Mesenchymal stem cell (in vitro differentiated cells and primary cell): Measurements from ENCODE around the gene HOXA7.
A peak's percentile ranks its signal among the peaks of the same experiment; 100 is the strongest.

ENCODE experiments used
- DNase-seq: peaks from one replicate; pipeline ENCODE4 v3.0.0-alpha.2; 2013
- H2AFZ ChIP-seq: one replicate; pipeline ENCODE4 v1.6.1; 2013; ENCODE audit warnings: low read depth, mild to moderate bottlenecking, control low read depth, inconsistent platforms, low read length, moderate library complexity
- H2AK5ac ChIP-seq: 2 replicates; pipeline ENCODE4 v1.6.1; 2013; ENCODE audit warnings: low read length, moderate library complexity, mild to moderate bottlenecking, inconsistent platforms; ENCODE audit not compliant: severe bottlenecking
- H2BK120ac ChIP-seq: one replicate; pipeline ENCODE4 v1.6.1; 2013; ENCODE audit warnings: low read depth, mild to moderate bottlenecking, inconsistent platforms, low read length, moderate library complexity
- H2BK12ac ChIP-seq, 2 experiments: one replicate each; pipeline ENCODE4 v1.6.1; 2013; ENCODE audit warnings: inconsistent platforms in 2 of 2, low read length in 2 of 2, mild to moderate bottlenecking in 2 of 2, moderate library complexity in 2 of 2, control low read depth in 1 of 2
- H2BK15ac ChIP-seq: one replicate; pipeline ENCODE4 v1.6.1; 2013; ENCODE audit warnings: mild to moderate bottlenecking, low read depth, inconsistent platforms; ENCODE audit not compliant: poor library complexity, severe bottlenecking
- H2BK5ac ChIP-seq: 2 replicates; pipeline ENCODE4 v1.6.1; 2013; ENCODE audit warnings: low read depth, mild to moderate bottlenecking, low read length, control low read depth, inconsistent platforms; ENCODE audit not compliant: poor library complexity, severe bottlenecking
- H3K14ac ChIP-seq, 2 experiments: one replicate each; pipeline ENCODE4 v1.6.1; 2013; ENCODE audit warnings: inconsistent platforms in 2 of 2, low read length in 2 of 2, control low read depth in 1 of 2, mild to moderate bottlenecking in 1 of 2, moderate library complexity in 1 of 2
- H3K18ac ChIP-seq, 2 experiments: one replicate each; pipeline ENCODE4 v1.6.1; 2013; ENCODE audit warnings: inconsistent platforms in 2 of 2, low read length in 2 of 2, control low read depth in 1 of 2, low read depth in 1 of 2, mild to moderate bottlenecking in 1 of 2
- H3K23ac ChIP-seq, 2 experiments: one replicate each; pipeline ENCODE4 v1.6.1; 2013; ENCODE audit warnings: inconsistent platforms in 2 of 2, low read length in 2 of 2, mild to moderate bottlenecking in 2 of 2, moderate library complexity in 2 of 2, control low read depth in 1 of 2
- H3K27ac ChIP-seq: 2 replicates; pipeline ENCODE4 v1.5.1; 2013; ENCODE audit warnings: mild to moderate bottlenecking, moderate library complexity, low read length, control low read depth, inconsistent platforms; ENCODE audit not compliant: poor library complexity, severe bottlenecking
- H3K27me3 ChIP-seq, 2 experiments: 2 replicates each; pipeline versions ENCODE4 v1.6.1 to v1.7.0; 2013; ENCODE audit warnings: low read length in 2 of 2, mild to moderate bottlenecking in 2 of 2, moderate library complexity in 2 of 2, control low read depth in 1 of 2, inconsistent platforms in 1 of 2; ENCODE audit not compliant: control insufficient read depth in 1 of 2, insufficient read depth in 1 of 2
- H3K36me3 ChIP-seq, 2 experiments: 2 replicates each; pipeline versions ENCODE4 v1.6.1 to v1.7.0; 2013; ENCODE audit warnings: low read length in 2 of 2, control low read depth in 1 of 2, inconsistent platforms in 1 of 2, low read depth in 1 of 2, mild to moderate bottlenecking in 1 of 2; ENCODE audit not compliant: insufficient read depth in 2 of 2, control insufficient read depth in 1 of 2
- H3K4ac ChIP-seq, 2 experiments: one replicate each; pipeline ENCODE4 v1.6.1; 2013; ENCODE audit warnings: inconsistent platforms in 2 of 2, low read length in 2 of 2, mild to moderate bottlenecking in 2 of 2, moderate library complexity in 2 of 2, control low read depth in 1 of 2, low read depth in 1 of 2
- H3K4me1 ChIP-seq: 2 replicates; pipeline ENCODE4 v1.6.1; 2013; ENCODE audit warnings: low read depth, low read length, control low read depth; ENCODE audit not compliant: control insufficient read depth, insufficient read depth
- H3K4me2 ChIP-seq: 2 replicates; pipeline ENCODE4 v1.6.1; 2013; ENCODE audit warnings: low read length, mild to moderate bottlenecking, inconsistent platforms; ENCODE audit not compliant: poor library complexity, severe bottlenecking
- H3K4me3 ChIP-seq, 2 experiments: 2 replicates each; pipeline versions ENCODE4 v1.5.1 to v1.7.0; 2013; ENCODE audit warnings: low read length in 2 of 2, mild to moderate bottlenecking in 2 of 2, control low read depth in 1 of 2, low read depth in 1 of 2; ENCODE audit not compliant: insufficient read depth in 1 of 2
- H3K79me1 ChIP-seq: replicated peaks from 2 replicates; pipeline ENCODE4 v1.6.1; 2013; ENCODE audit warnings: mild to moderate bottlenecking, control low read depth, low read length, inconsistent platforms; ENCODE audit not compliant: poor library complexity, severe bottlenecking
- H3K9ac ChIP-seq: 2 replicates; pipeline ENCODE4 v1.7.0; 2013; ENCODE audit warnings: mild to moderate bottlenecking, low read length, moderate library complexity
- H3K9me3 ChIP-seq: 2 replicates; pipeline ENCODE4 v1.7.0; 2013; ENCODE audit warnings: mild to moderate bottlenecking, low read length; ENCODE audit not compliant: control insufficient read depth
- H4K8ac ChIP-seq: one replicate; pipeline ENCODE4 v1.6.1; 2013; ENCODE audit warnings: inconsistent platforms, mild to moderate bottlenecking, low read length, moderate library complexity
- H4K91ac ChIP-seq: one replicate; pipeline ENCODE4 v1.6.1; 2013; ENCODE audit warnings: mild to moderate bottlenecking, low read length, inconsistent platforms
- WGBS: methylation state at CpG from one replicate; pipeline ENCODE4 v1.1.7; 2013; ENCODE audit warnings: mixed read lengths; 5-methylcytosine and 5-hydroxymethylcytosine counted together

The HOXA7 gene

GRCh38 chr7:27184337-27185012 lies 28.0 kb upstream of the HOXA7 start:
- Histone ChIP-seq H3K9ac (peak overlapping the region; percentile 94), H3K27me3 (peaks cover 0 to 15% of the 10 kb centered on the region in 2 experiments), H3K23ac (no peak overlapping the region), H3K4me2 (peak overlapping the region; percentile 60), H2BK120ac (no peak overlapping the region), H3K4me3 (peak overlapping the region; percentile 79 to 84), H3K36me3 (peaks cover 6 to 13% of the 10 kb centered on the region in 2 experiments), H2AFZ (no peak overlapping the region), H3K4me1 (peaks cover 23% of the 10 kb centered on the region), H2BK15ac (no peak overlapping the region), H3K18ac (peak overlapping the region in 1 of 2 experiments; percentile 28), H3K9me3 (no peaks in the 10 kb centered on the region), H2BK12ac (no peak overlapping the region), H4K8ac (peak overlapping the region; percentile 31), H2AK5ac (no peak overlapping the region), H3K14ac (no peak overlapping the region), H3K4ac (no peak overlapping the region), H4K91ac (no peak overlapping the region), H3K79me1 (no peaks in the 10 kb centered on the region), H2BK5ac (peak overlapping the region; percentile 74), H3K27ac (peak overlapping the region; percentile 74)
- peak; percentile 55 for DNase-seq
- WGBS = under 1% methylated on average over 55 of the region's 72 CpGs

- Histone ChIP-seq H2BK120ac (peak overlapping the region; percentile 43), H4K91ac (no peak overlapping the region), H3K4me2 (peak overlapping the region; percentile 88)
Observed at GRCh38 chr7:27183682-27184336, 27.3 kb upstream of the HOXA7 start.

GRCh38 chr7:27182861-27183681 lies 26.6 kb upstream of the HOXA7 start:
- 7% methylated on average over 30 of the region's 39 CpGs for WGBS

More at GRCh38 chr7:27183682-27184336, 27.3 kb upstream of the HOXA7 start:
- H2AK5ac ChIP-seq = no peak overlapping the region
- H2BK5ac ChIP-seq = peak overlapping the region; percentile 75
- peaks cover 18% of the 10 kb centered on the region for H3K4me1 ChIP-seq
- peak overlapping the region; percentile 94 for H3K9ac ChIP-seq
- H3K27ac ChIP-seq = peak overlapping the region; percentile 70
- peak; percentile 55 for DNase-seq
- H3K23ac ChIP-seq = no peak overlapping the region
- peaks cover 6 to 13% of the 10 kb centered on the region in 2 experiments for H3K36me3 ChIP-seq
- H3K4me3 ChIP-seq = peak overlapping the region; percentile 79 to 84
- no peak overlapping the region for H2BK15ac ChIP-seq
- no peaks in the 10 kb centered on the region for H3K9me3 ChIP-seq
- no peak overlapping the region for H3K14ac ChIP-seq
- H3K4ac ChIP-seq = no peak overlapping the region
- H4K8ac ChIP-seq = peak overlapping the region; percentile 46
- H2AFZ ChIP-seq = no peak overlapping the region
- peak overlapping the region in 1 of 2 experiments; percentile 78 for H2BK12ac ChIP-seq
- H3K18ac ChIP-seq = no peak overlapping the region
- WGBS = under 1% methylated on average over 28 of the region's 30 CpGs
- H3K27me3 ChIP-seq = peaks cover 0 to 8% of the 10 kb centered on the region in 2 experiments
- H3K79me1 ChIP-seq = no peaks in the 10 kb centered on the region

More at GRCh38 chr7:27182861-27183681, 26.6 kb upstream of the HOXA7 start:
- Histone ChIP-seq H3K18ac (no peak overlapping the region), H3K27ac (peak overlapping the region; percentile 70), H3K4ac (no peak overlapping the region), H2BK120ac (peak overlapping the region; percentile 43), H2BK5ac (peak overlapping the region; percentile 57), H3K36me3 (peaks cover 6 to 13% of the 10 kb centered on the region in 2 experiments), H3K14ac (no peak overlapping the region), H2AFZ (no peak overlapping the region), H4K91ac (peak overlapping the region; percentile 58), H3K79me1 (no peaks in the 10 kb centered on the region), H3K9ac (peak overlapping the region; percentile 94), H4K8ac (peak overlapping the region; percentile 46), H3K4me3 (peak overlapping the region; percentile 68 to 84), H2AK5ac (peak overlapping the region; percentile 40), H3K23ac (no peak overlapping the region), H3K4me2 (peak overlapping the region; percentile 88), H3K9me3 (no peaks in the 10 kb centered on the region), H3K27me3 (peaks cover 0 to under 1% of the 10 kb centered on the region in 2 experiments), H2BK12ac (peak overlapping the region in 1 of 2 experiments; percentile 78), H2BK15ac (no peak overlapping the region), H3K4me1 (peaks cover 18% of the 10 kb centered on the region)
- no peak for DNase-seq
